HepG2 (cell line): ENCODE data around the gene TBL3. TPM values are rescaled to one million over a fixed set of nuclear protein-coding genes. Genes with fewer than 3 reads are reported as not detected.
A peak's percentile ranks its signal among the peaks of the same experiment; 100 is the strongest.

Experiments used
- ATAC-seq: fragments of 200-7000 bp; cut with Tn5 transposase; 3 replicates; pipeline ENCODE4 v1.9.1; 2020; ENCODE audit warnings: mild to moderate bottlenecking, moderate library complexity
- BruUV-seq: library from RNA; stranded (reverse); fragments of 400-500 nt; replicated peaks from 2 replicates; lab custom pipeline; 2021; lab: Mats Ljungman, UMichigan
- CTCF ChIA-PET: fragments of 300-600 bp; formaldehyde crosslinking; extraction: SDS; loops from one replicate; lab custom pipeline; 2021; ENCODE audit warnings: low total read pairs, inconsistent platforms, low intra/inter-chr PET ratio; lab: Yijun Ruan, JAX
- POLR2A ChIA-PET: fragments of 350-600 bp; sonication (Branson Sonifier 250); formaldehyde crosslinking; loops from one replicate; lab custom pipeline; 2020; ENCODE audit warnings: antibody characterized with exemption, inconsistent platforms; lab: Yijun Ruan, JAX
- DNase-seq: peaks from one replicate; pipeline ENCODE4 v3.0.0-alpha.2; 2015; ENCODE audit warnings: low spot score
- FAIRE-seq: peaks from 3 replicates; lab custom pipeline; 2011; peaks lifted over from hg19 to GRCh38; lab: Jason Lieb, UNC
- H2AFZ ChIP-seq: one replicate; pipeline ENCODE4 v1.6.1; 2011; ENCODE audit warnings: low read length, inconsistent platforms
- H3K27ac ChIP-seq: fragments of 300-600 bp; 3 replicates; pipeline ENCODE4 v1.8.0; 2011; ENCODE audit warnings: mixed run types, mild to moderate bottlenecking, mixed read lengths, low read length, inconsistent platforms; ENCODE audit not compliant: insufficient read depth; ENCODE audit errors: extremely low read length
- H3K27me3 ChIP-seq, 2 experiments: fragments of 200-600 bp in 1 of 2; 2 replicates in 1 of 2; 3 replicates in 1 of 2; pipeline versions ENCODE4 v1.6.0 to v1.8.0; 2011; ENCODE audit warnings: low read length in 2 of 2, mild to moderate bottlenecking in 2 of 2, moderate library complexity in 2 of 2, inconsistent platforms in 1 of 2; ENCODE audit not compliant: insufficient read depth in 2 of 2, control insufficient read depth in 1 of 2
- H3K36me3 ChIP-seq, 2 experiments: fragments of 200-600 bp in 1 of 2; replicated peaks in 1 of 2; 2 replicates in 1 of 2; 3 replicates in 1 of 2; pipeline versions ENCODE4 v1.5.1 to v1.8.0; 2011; ENCODE audit warnings: low read length in 2 of 2, inconsistent platforms in 1 of 2; ENCODE audit not compliant: insufficient read depth in 2 of 2, control insufficient read depth in 1 of 2
- H3K4me1 ChIP-seq: 2 replicates; pipeline ENCODE4 v1.5.1; 2012; ENCODE audit warnings: low read length, inconsistent platforms; ENCODE audit not compliant: insufficient read depth
- H3K4me2 ChIP-seq: 2 replicates; pipeline ENCODE4 v1.6.0; 2011; ENCODE audit warnings: low read depth, low read length, inconsistent platforms
- H3K4me3 ChIP-seq, 3 experiments: fragments of 200-600 bp in 1 of 3; sonication (generic), shearing (Covaris generic) in 1 of 3; replicated peaks in 1 of 3; 2 replicates each; pipeline ENCODE4 v1.5.1; 2011 to 2016; ENCODE audit warnings: low read length in 3 of 3, inconsistent platforms in 2 of 3, low read depth in 2 of 3, mild to moderate bottlenecking in 2 of 3, control low read depth in 1 of 3, mixed read lengths in 1 of 3; ENCODE audit not compliant: insufficient read depth in 1 of 3
- H3K79me2 ChIP-seq: one replicate; pipeline ENCODE4 v1.6.1; 2011; ENCODE audit warnings: low read length, inconsistent platforms; ENCODE audit not compliant: insufficient read depth
- H3K9ac ChIP-seq: 2 replicates; pipeline ENCODE4 v1.6.0; 2011; ENCODE audit warnings: mild to moderate bottlenecking, low read depth, low read length, inconsistent platforms; ENCODE audit not compliant: insufficient read depth
- H3K9me3 ChIP-seq: 2 replicates; pipeline ENCODE4 v1.5.1; 2012; ENCODE audit warnings: mild to moderate bottlenecking, low read length
- H4K20me1 ChIP-seq: 2 replicates; pipeline ENCODE4 v1.6.0; 2011; ENCODE audit warnings: inconsistent platforms, mild to moderate bottlenecking, low read length, moderate library complexity; ENCODE audit not compliant: insufficient read depth
- AHR ChIP-seq: IDR thresholded peaks from 2 replicates; pipeline ENCODE4 v1.6.1; 2018; ENCODE audit warnings: missing genetic modification reagents, missing compliant biosample characterization
- BRCA1 ChIP-seq: sonication (generic); formaldehyde crosslinking; IDR thresholded peaks from 2 replicates; pipeline ENCODE4 v1.4.0; 2020; ENCODE audit warnings: missing genetic modification reagents
- NR2F6 ChIP-seq, 2 experiments: IDR thresholded peaks; 2 replicates each; pipeline ENCODE4 v1.6.1; 2016; ENCODE audit warnings: antibody characterized with exemption in 1 of 2, mild to moderate bottlenecking in 1 of 2
- RORA ChIP-seq: sonication (generic); formaldehyde crosslinking; IDR thresholded peaks from 2 replicates; pipeline ENCODE4 v1.5.0; 2020; ENCODE audit warnings: mild to moderate bottlenecking, missing genetic modification reagents, moderate library complexity
- SMARCE1 ChIP-seq: fragments of 450-650 bp; IDR thresholded peaks from 2 replicates; pipeline ENCODE4 v1.6.1; 2017; ENCODE audit warnings: borderline replicate concordance
- TAF1 ChIP-seq: sonication (generic); formaldehyde crosslinking; IDR thresholded peaks from 2 replicates; pipeline ENCODE4 v1.4.0; 2020; ENCODE audit warnings: missing genetic modification reagents
- ZKSCAN5 ChIP-seq: sonication (generic); formaldehyde crosslinking; IDR thresholded peaks from 2 replicates; pipeline ENCODE4 v1.5.1; 2020; ENCODE audit warnings: mild to moderate bottlenecking, missing genetic modification reagents
- ZNF256 ChIP-seq: sonication (generic); formaldehyde crosslinking; conservative IDR thresholded peaks from 2 replicates; pipeline ENCODE4 v1.4.0; 2020; ENCODE audit warnings: missing genetic modification reagents
- ZNF713 ChIP-seq: sonication (generic); formaldehyde crosslinking; IDR thresholded peaks from 2 replicates; pipeline ENCODE4 v1.4.0; 2020; ENCODE audit warnings: mild to moderate bottlenecking, missing genetic modification reagents
- WGBS: methylation state at CpG from one replicate; pipeline ENCODE4 v1.1.6; 2017; ENCODE audit warnings: low lambda C conversion rate; 5-methylcytosine and 5-hydroxymethylcytosine counted together
- in situ Hi-C: cut with HindIII; loops from 2 replicates; pipeline ENCODE4 v1.10.0; 2017; ENCODE audit warnings: low pct_unique_long_range_greater_than_20kb; ENCODE audit not compliant: extremely low pct_ligation_motif_present
- intact Hi-C: fragments of 100-400 bp; cut with micrococcal nuclease; formaldehyde crosslinking; loops from one replicate; pipeline ENCODE4 v1.10.0; 2022; ENCODE audit not compliant: unreplicated experiment
- polyA plus RNA-seq, 8 experiments: library from polyadenylated mRNA; depleted of rRNA in 3 of 8; stranded (reverse) in 7 of 8; unstranded in 1 of 8; fragments of >200 nt; fragmentation: Illumina TruSeq in 4 of 8; extraction: Trizol in 4 of 8; gene quantifications; 2 replicates each; pipeline versions ENCODE4 v1.2.1 to v1.2.3, GENCODE V29; 2011 to 2016; ENCODE audit warnings: low read depth in 4 of 8, missing spikeins in 1 of 8, mixed read lengths in 1 of 8; ENCODE audit not compliant: insufficient read depth in 1 of 8
- total RNA-seq, 5 experiments: library from RNA; depleted of rRNA; stranded (reverse); fragments of >200 nt; fragmentation: Illumina TruSeq; extraction: Trizol; gene quantifications; 2 replicates each; pipeline ENCODE4 v1.2.3, GENCODE V29; 2016; ENCODE audit warnings: low read depth in 1 of 5
- TF ChIP-seq, protein P1 (sequence below): IDR thresholded peaks from 2 replicates; pipeline ENCODE4 v1.6.1; 2016; ENCODE audit warnings: mild to moderate bottlenecking
- TF ChIP-seq, protein P2 (sequence below): sonication (generic); formaldehyde crosslinking; conservative IDR thresholded peaks from 2 replicates; pipeline ENCODE4 v1.8.0; 2022; ENCODE audit warnings: missing genetic modification reagents
- TF ChIP-seq, protein P3 (sequence below): sonication (generic); formaldehyde crosslinking; IDR thresholded peaks from 2 replicates; pipeline ENCODE4 v1.5.1; 2020; ENCODE audit warnings: mild to moderate bottlenecking, missing genetic modification reagents, moderate library complexity
- TF ChIP-seq, protein P4 (sequence below): sonication (generic); formaldehyde crosslinking; IDR thresholded peaks from 2 replicates; pipeline ENCODE4 v1.8.0; 2022; ENCODE audit warnings: low read depth, missing genetic modification reagents

The TBL3 gene
- total and polyA plus RNA-seq, 2 of the 13 experiments (the other 11 are each of a cell fraction or from before 2014, with no cell fraction given) = 16.8 to 38.0 TPM

DNA sequence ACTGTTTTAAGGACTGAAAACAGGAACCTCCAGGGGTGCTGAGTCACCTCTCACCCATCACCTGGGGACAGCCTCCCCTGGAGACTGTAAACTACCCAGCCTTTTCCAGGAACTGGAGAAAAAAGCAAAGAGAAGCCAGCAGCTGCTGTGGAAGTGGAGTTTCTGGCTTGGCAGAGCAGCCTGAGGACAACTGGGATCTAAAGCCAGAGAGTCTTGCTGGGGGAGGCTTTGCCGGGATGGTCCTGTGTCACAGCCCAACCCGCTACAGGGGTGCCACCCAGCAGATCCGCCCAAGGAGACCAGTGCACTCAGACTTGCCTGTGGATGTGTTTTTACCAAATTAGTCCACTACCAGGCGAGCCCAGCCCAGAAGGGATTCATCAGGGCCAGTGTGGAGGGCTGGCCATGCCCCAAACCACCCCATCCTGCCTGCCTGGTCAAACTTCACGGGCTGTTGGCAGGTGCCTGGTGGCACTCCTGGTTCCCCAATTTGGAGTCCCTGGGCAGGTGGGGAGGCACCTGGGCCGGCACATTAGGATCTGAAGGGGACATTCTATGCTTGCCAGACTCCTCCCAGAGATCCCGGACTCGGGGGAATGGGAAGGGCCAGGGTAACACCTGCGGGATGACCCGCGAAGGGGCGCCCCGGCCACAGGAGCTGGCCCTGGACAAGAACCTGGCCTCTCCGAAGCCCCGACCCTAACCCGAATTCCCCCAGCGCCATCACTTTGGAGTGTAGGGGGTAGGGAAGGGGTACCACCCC lies 29.6 kb upstream of the TBL3 start:
- H2AFZ ChIP-seq = no peak overlapping the region
- H3K27me3 ChIP-seq = peaks cover 0 to 5% of the 10 kb centered on the region in 2 experiments; a peak in 1 of 5 replicates
- TSS peak; percentile 59 for BruUV-seq
- intact Hi-C loops (no loop called here), in situ Hi-C loops (no loop called here)
- POLR2A ChIA-PET = interaction anchor here (0.9 to 5.8 kb wide), 19 partner anchors 9 to 963 kb away, joined by 3 to 139 read pairs (median 8); partner anchors contain the start of genes FAHD1, GFER, HAGH and IGFALS
- H3K79me2 ChIP-seq = peaks cover 26% of the 10 kb centered on the region
- FAIRE-seq (no peak), ATAC-seq (no peak), DNase-seq (no peak)
- peak overlapping the region; percentile 96 for H3K27ac ChIP-seq
- peak overlapping the region; percentile 90 for H3K9ac ChIP-seq
- H3K36me3 ChIP-seq = peaks cover 7 to 21% of the 10 kb centered on the region in 2 experiments; a peak in 3 of 5 replicates
- 0% methylated on average over 2 of the region's 17 CpGs for WGBS
- peak overlapping the region; percentile 93 to 97 (median 96) for H3K4me3 ChIP-seq
- CTCF ChIA-PET = no interaction called here
- H3K9me3 ChIP-seq = no peaks in the 10 kb centered on the region
- H3K4me2 ChIP-seq = peak overlapping the region; percentile 96
- peaks cover 76% of the 10 kb centered on the region for H3K4me1 ChIP-seq
- no peaks in the 10 kb centered on the region; the same call in 1 of the 2 replicates for H4K20me1 ChIP-seq
- TF ChIP-seq, protein P1, sequence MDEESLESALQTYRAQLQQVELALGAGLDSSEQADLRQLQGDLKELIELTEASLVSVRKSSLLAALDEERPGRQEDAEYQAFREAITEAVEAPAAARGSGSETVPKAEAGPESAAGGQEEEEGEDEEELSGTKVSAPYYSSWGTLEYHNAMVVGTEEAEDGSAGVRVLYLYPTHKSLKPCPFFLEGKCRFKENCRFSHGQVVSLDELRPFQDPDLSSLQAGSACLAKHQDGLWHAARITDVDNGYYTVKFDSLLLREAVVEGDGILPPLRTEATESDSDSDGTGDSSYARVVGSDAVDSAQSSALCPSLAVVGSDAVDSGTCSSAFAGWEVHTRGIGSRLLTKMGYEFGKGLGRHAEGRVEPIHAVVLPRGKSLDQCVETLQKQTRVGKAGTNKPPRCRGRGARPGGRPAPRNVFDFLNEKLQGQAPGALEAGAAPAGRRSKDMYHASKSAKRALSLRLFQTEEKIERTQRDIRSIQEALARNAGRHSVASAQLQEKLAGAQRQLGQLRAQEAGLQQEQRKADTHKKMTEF (CRISPR knock-in tag) = peak; percentile 2; the same call in 1 of the 2 replicates
- TF ChIP-seq TAF1 (CRISPR knock-in tag) (no peak), RORA (CRISPR knock-in tag) (no peak), AHR (no peak), ZNF256 (CRISPR knock-in tag) (0 out of 2 replicates have a peak, but pooled peaks have one; percentile 39), ZKSCAN5 (CRISPR knock-in tag) (no peak), BRCA1 (CRISPR knock-in tag) (no peak), SMARCE1 (no peak), NR2F6 (IDR thresholded peaks at IDR 0.05) (no peak), NR2F6 (CRISPR knock-in tag; IDR thresholded peaks at IDR 0.05) (no peak), ZNF713 (CRISPR knock-in tag) (no peak)
- TF ChIP-seq, protein P2, sequence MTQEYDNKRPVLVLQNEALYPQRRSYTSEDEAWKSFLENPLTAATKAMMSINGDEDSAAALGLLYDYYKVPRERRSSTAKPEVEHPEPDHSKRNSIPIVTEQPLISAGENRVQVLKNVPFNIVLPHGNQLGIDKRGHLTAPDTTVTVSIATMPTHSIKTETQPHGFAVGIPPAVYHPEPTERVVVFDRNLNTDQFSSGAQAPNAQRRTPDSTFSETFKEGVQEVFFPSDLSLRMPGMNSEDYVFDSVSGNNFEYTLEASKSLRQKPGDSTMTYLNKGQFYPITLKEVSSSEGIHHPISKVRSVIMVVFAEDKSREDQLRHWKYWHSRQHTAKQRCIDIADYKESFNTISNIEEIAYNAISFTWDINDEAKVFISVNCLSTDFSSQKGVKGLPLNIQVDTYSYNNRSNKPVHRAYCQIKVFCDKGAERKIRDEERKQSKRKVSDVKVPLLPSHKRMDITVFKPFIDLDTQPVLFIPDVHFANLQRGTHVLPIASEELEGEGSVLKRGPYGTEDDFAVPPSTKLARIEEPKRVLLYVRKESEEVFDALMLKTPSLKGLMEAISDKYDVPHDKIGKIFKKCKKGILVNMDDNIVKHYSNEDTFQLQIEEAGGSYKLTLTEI (CRISPR knock-in tag) = no peak
- TF ChIP-seq, protein P3, sequence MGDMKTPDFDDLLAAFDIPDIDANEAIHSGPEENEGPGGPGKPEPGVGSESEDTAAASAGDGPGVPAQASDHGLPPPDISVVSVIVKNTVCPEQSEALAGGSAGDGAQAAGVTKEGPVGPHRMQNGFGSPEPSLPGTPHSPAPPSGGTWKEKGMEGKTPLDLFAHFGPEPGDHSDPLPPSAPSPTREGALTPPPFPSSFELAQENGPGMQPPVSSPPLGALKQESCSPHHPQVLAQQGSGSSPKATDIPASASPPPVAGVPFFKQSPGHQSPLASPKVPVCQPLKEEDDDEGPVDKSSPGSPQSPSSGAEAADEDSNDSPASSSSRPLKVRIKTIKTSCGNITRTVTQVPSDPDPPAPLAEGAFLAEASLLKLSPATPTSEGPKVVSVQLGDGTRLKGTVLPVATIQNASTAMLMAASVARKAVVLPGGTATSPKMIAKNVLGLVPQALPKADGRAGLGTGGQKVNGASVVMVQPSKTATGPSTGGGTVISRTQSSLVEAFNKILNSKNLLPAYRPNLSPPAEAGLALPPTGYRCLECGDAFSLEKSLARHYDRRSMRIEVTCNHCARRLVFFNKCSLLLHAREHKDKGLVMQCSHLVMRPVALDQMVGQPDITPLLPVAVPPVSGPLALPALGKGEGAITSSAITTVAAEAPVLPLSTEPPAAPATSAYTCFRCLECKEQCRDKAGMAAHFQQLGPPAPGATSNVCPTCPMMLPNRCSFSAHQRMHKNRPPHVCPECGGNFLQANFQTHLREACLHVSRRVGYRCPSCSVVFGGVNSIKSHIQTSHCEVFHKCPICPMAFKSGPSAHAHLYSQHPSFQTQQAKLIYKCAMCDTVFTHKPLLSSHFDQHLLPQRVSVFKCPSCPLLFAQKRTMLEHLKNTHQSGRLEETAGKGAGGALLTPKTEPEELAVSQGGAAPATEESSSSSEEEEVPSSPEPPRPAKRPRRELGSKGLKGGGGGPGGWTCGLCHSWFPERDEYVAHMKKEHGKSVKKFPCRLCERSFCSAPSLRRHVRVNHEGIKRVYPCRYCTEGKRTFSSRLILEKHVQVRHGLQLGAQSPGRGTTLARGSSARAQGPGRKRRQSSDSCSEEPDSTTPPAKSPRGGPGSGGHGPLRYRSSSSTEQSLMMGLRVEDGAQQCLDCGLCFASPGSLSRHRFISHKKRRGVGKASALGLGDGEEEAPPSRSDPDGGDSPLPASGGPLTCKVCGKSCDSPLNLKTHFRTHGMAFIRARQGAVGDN (CRISPR knock-in tag) = no peak
- TF ChIP-seq, protein P4, sequence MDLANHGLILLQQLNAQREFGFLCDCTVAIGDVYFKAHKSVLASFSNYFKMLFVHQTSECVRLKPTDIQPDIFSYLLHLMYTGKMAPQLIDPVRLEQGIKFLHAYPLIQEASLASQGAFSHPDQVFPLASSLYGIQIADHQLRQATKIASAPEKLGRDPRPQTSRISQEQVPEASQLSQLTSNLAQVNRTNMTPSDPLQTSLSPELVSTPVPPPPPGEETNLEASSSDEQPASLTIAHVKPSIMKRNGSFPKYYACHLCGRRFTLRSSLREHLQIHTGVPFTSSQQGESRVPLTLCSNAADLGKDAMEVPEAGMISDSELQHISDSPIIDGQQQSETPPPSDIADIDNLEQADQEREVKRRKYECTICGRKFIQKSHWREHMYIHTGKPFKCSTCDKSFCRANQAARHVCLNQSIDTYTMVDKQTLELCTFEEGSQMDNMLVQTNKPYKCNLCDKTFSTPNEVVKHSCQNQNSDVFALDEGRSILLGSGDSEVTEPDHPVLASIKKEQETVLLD = no peak
